SKM-1 treated with dmso at 0.1 percent for 144 hours (cell line): ENCODE measurements around the gene COX6A1.

ENCODE experiments used
- DNase-seq: peaks from one replicate; lab custom pipeline; 2025; ENCODE audit not compliant: unreplicated experiment; lab: John Stamatoyannopoulos, UW

COX6A1 gene

DNA sequence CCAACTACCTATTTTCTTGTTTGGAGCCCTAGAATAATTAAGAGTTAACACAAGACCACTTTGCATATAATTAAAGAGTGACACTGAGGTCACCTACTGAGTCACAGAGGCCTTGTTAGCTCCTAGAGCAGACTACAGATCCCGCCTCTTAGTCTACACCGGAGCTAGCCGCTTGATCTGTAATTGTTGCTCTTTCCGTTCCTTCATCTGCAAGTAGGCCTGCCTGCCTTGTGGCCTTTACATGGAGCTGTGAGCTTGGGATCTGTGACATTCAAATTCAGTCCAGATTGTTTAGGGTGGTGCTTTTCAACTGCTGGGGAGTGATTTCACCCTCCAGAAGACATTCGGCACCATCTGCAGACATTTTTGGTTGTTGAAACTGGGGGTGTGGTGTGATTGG lies 52.4 kb downstream of the COX6A1 start:
- no peak for DNase-seq
